NT2/D1 (cell line): ENCODE measurements around the gene PLCB1.

Experiments used
- YY1 ChIP-seq: IDR thresholded peaks from 2 replicates; pipeline ENCODE4 v1.6.1; 2011; ENCODE audit not compliant: insufficient read length, insufficient read depth
- ZNF274 ChIP-seq: IDR thresholded peaks from 2 replicates; pipeline ENCODE4 v1.6.1; 2011; ENCODE audit warnings: mild to moderate bottlenecking, low read depth, low read length

DNA sequence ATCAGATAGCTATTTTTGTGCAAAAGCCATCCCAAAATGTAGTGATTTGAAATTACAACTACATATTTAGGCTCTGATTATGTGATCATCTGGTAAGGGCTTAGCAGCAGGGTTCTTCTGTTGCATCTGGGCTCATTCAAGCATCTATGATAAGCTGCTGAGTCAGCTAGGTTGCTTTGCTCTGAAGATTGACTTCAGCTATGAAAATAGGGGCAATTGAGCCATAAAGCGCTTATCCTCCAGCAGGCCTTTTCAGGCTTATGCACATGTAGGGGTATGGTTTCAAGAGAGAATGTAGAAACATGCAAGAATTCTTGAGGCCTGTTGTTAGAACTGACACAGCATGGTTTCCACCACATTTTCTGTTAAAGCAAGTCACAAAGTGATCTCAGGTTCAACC lies 114.1 kb downstream of the PLCB1 start:
- no peak for TF ChIP-seq ZNF274
- TF ChIP-seq YY1: no peak
